Mesothelial cell of epicardium (in vitro differentiated cells): ENCODE data around the gene CALN1. TPM values are rescaled to one million over a fixed set of nuclear protein-coding genes. Genes with fewer than 3 reads are reported as not detected.

Experiments
- DNase-seq, 2 experiments: peaks; one replicate each; pipeline ENCODE4 v3.0.0; 2021; ENCODE audit warnings: low spot score in 2 of 2; ENCODE audit not compliant: unreplicated experiment in 2 of 2
- H3K27ac Mint-ChIP-seq: 2 replicates; pipeline ENCODE4 v1.8.0; 2021; ENCODE audit warnings: mixed read lengths
- H3K27me3 Mint-ChIP-seq: 2 replicates; pipeline ENCODE4 v1.8.0; 2021; ENCODE audit warnings: low read depth, mixed read lengths
- H3K36me3 Mint-ChIP-seq: 2 replicates; pipeline ENCODE4 v1.8.0; 2021; ENCODE audit warnings: mixed read lengths
- H3K4me1 Mint-ChIP-seq: 2 replicates; pipeline ENCODE4 v1.8.0; 2021; ENCODE audit warnings: mixed read lengths
- H3K4me3 Mint-ChIP-seq: 2 replicates; pipeline ENCODE4 v1.8.0; 2021; ENCODE audit warnings: mild to moderate bottlenecking, moderate library complexity, mixed read lengths
- H3K9me3 Mint-ChIP-seq: 2 replicates; pipeline ENCODE4 v1.8.0; 2021; ENCODE audit warnings: mixed read lengths
- CTCF ChIP-seq: fragments of 200-600 bp; sonication (generic); IDR thresholded peaks from one replicate; pipeline ENCODE4 v1.5.0; 2021; ENCODE audit warnings: antibody characterized with exemption; ENCODE audit not compliant: unreplicated experiment
- total RNA-seq: library from RNA; stranded (reverse); gene quantifications from 3 replicates; pipeline ENCODE4 v1.2.1, GENCODE V29; 2021

CALN1 gene
- total RNA-seq, 1 donor from 2014 or later, result 1.1 TPM

- H3K27ac Mint-ChIP-seq, result no peak overlapping the region
- no peaks in the 10 kb centered on the region for H3K36me3 Mint-ChIP-seq
- H3K9me3 Mint-ChIP-seq, result no peaks in the 10 kb centered on the region
- no peak for TF ChIP-seq CTCF
- H3K4me1 Mint-ChIP-seq, result no peaks in the 10 kb centered on the region
- peaks cover 22% of the 10 kb centered on the region for H3K27me3 Mint-ChIP-seq
- H3K4me3 Mint-ChIP-seq, result no peak overlapping the region
- no peak for DNase-seq
These were observed 3.0 kb downstream of the CALN1 start for GRCh38 chr7:72408966-72409637.

GRCh38 chr7:72406820-72407403, 5.2 kb downstream of the CALN1 start:
- H3K4me3 Mint-ChIP-seq, result no peak overlapping the region
- DNase-seq, result no peak
- H3K27me3 Mint-ChIP-seq, result peaks cover 37% of the 10 kb centered on the region
- TF ChIP-seq CTCF, result no peak
- no peaks in the 10 kb centered on the region for H3K4me1 Mint-ChIP-seq
- no peaks in the 10 kb centered on the region for H3K9me3 Mint-ChIP-seq
- H3K27ac Mint-ChIP-seq, result no peak overlapping the region
- H3K36me3 Mint-ChIP-seq, result no peaks in the 10 kb centered on the region

GRCh38 chr7:72405871-72406270, 6.3 kb downstream of the CALN1 start:
- no peak overlapping the region for H3K27ac Mint-ChIP-seq
- no peaks in the 10 kb centered on the region for H3K9me3 Mint-ChIP-seq
- H3K4me3 Mint-ChIP-seq, result no peak overlapping the region
- DNase-seq, result no peak
- TF ChIP-seq CTCF, result no peak
- H3K4me1 Mint-ChIP-seq, result no peaks in the 10 kb centered on the region
- H3K27me3 Mint-ChIP-seq, result peaks cover 46% of the 10 kb centered on the region
- no peaks in the 10 kb centered on the region for H3K36me3 Mint-ChIP-seq

- H3K4me3 Mint-ChIP-seq, result no peak overlapping the region
- no peaks in the 10 kb centered on the region for H3K4me1 Mint-ChIP-seq
- H3K9me3 Mint-ChIP-seq, result no peaks in the 10 kb centered on the region
- DNase-seq, result no peak
- H3K27me3 Mint-ChIP-seq, result peaks cover 45% of the 10 kb centered on the region
- H3K36me3 Mint-ChIP-seq, result no peaks in the 10 kb centered on the region
- no peak overlapping the region for H3K27ac Mint-ChIP-seq
- no peak for TF ChIP-seq CTCF
These were observed 6.7 kb downstream of the CALN1 start for GRCh38 chr7:72405418-72405817.

- Mint-ChIP-seq H3K36me3 (no peaks in the 10 kb centered on the region), H3K4me3 (no peak overlapping the region), H3K9me3 (no peaks in the 10 kb centered on the region), H3K4me1 (no peaks in the 10 kb centered on the region), H3K27ac (no peak overlapping the region), H3K27me3 (peaks cover 47% of the 10 kb centered on the region)
- no peak for TF ChIP-seq CTCF
- no peak for DNase-seq
These were observed 7.4 kb downstream of the CALN1 start for GRCh38 chr7:72404743-72405142.
